Stimulated activated CD4-positive, alpha-beta T cell treated with anti-CD3 and anti-CD28 coated beads, Interleukin-2, amount 100 ng/mL, for 24 hours (primary cell): ENCODE measurements around the gene MCM9.
"Not testable (repeated sequence)": the region's sequence is repeated elsewhere in the genome, so short reads cannot be mapped to it uniquely, and the experiment has no call there.

Experiments used
- DNase-seq, 2 donors: peaks; one replicate each; pipeline ENCODE4 v3.0.0-alpha.2; 2020

The MCM9 gene

GRCh38 chr6:118893064-118893806 lies 41.7 kb downstream of the MCM9 start:
- peak in 1 of 2 donors; percentile 30 for DNase-seq

- no peak for DNase-seq
These were observed 42.5 kb downstream of the MCM9 start for GRCh38 chr6:118892355-118892991.

GRCh38 chr6:118890997-118891790 lies 43.8 kb downstream of the MCM9 start:
- DNase-seq: no peak

GRCh38 chr6:118889163-118889562 lies 45.8 kb downstream of the MCM9 start:
- DNase-seq: no peak

- no peak for DNase-seq
These were observed 48.3 kb downstream of the MCM9 start for GRCh38 chr6:118886641-118887040.

GRCh38 chr6:118882314-118882905 lies 52.5 kb downstream of the MCM9 start:
- DNase-seq: no peak

- no peak for DNase-seq
These were observed 53.3 kb downstream of the MCM9 start for GRCh38 chr6:118881440-118882313.

- DNase-seq: no peak
These were observed 57.2 kb downstream of the MCM9 start for GRCh38 chr6:118877806-118878205.

- DNase-seq: no peak
These were observed 58.1 kb downstream of the MCM9 start for GRCh38 chr6:118876814-118877213.

GRCh38 chr6:118876198-118876597 lies 58.8 kb downstream of the MCM9 start:
- no peak for DNase-seq

GRCh38 chr6:118875672-118876071 lies 59.3 kb downstream of the MCM9 start:
- DNase-seq: no peak

GRCh38 chr6:118873239-118873638 lies 61.7 kb downstream of the MCM9 start:
- DNase-seq: no peak

- no peak for DNase-seq
These were observed 62.2 kb downstream of the MCM9 start for GRCh38 chr6:118872726-118873125.

GRCh38 chr6:118872318-118872717 lies 62.6 kb downstream of the MCM9 start:
- DNase-seq: no peak

GRCh38 chr6:118871331-118871730 lies 63.6 kb downstream of the MCM9 start:
- DNase-seq: no peak

GRCh38 chr6:118869894-118870589 lies 64.9 kb downstream of the MCM9 start:
- DNase-seq: no peak

- no peak for DNase-seq
These were observed 65.6 kb downstream of the MCM9 start for GRCh38 chr6:118869350-118869749.

GRCh38 chr6:118868901-118869300 lies 66.1 kb downstream of the MCM9 start:
- DNase-seq: not testable (repeated sequence)

- DNase-seq: no peak
These were observed 67.8 kb downstream of the MCM9 start for GRCh38 chr6:118867181-118867580.

- no peak for DNase-seq
These were observed 69.9 kb downstream of the MCM9 start for GRCh38 chr6:118865100-118865391.

- no peak for DNase-seq
These were observed 70.4 kb downstream of the MCM9 start for GRCh38 chr6:118864341-118865099.
